COLO829 (cell line): ENCODE measurements around the gene PTPRD.

Experiments used
- DNase-seq: peaks from one replicate; pipeline ENCODE4 v3.0.0; 2012; ENCODE audit warnings: low spot score

The PTPRD gene

DNA sequence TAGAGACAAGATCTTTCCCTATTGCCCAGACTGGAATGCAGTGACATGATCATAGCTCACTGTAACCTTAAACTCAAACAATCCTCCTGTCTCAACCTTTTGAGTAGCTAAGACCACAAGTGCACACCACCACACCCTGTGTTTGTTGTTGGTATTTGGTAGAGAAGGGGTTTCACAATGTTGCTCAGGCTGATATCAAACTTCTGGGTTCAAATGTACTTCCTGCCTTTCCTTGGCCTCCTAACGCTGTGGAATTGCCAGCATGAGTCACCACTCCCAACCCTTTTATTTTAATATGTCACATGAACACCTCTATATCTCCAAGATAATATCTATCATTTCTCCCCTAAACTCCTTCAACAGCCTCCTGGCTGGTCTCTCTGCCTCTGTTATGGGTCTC lies 719.0 kb downstream of the PTPRD start:
- DNase-seq, result no peak

DNA sequence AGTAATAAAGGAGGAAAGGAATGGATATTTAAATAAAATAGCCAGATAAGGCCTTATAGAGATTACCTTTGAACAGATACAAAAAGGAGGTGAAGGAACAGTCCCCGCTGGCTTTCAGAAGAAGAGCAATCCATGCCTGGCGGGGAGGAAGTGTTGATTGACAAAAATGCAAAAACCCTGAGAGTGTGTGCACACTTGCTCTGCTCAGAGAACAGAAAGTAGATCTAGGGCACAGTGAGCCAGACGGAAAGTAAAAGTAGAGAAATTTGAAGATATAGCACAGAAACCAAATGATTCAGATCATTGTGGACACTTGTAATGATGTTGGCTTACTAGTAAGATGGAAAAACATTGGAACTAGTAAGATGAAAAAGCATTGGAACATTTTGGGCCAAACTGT lies 720.6 kb downstream of the PTPRD start:
- DNase-seq, result no peak

DNA sequence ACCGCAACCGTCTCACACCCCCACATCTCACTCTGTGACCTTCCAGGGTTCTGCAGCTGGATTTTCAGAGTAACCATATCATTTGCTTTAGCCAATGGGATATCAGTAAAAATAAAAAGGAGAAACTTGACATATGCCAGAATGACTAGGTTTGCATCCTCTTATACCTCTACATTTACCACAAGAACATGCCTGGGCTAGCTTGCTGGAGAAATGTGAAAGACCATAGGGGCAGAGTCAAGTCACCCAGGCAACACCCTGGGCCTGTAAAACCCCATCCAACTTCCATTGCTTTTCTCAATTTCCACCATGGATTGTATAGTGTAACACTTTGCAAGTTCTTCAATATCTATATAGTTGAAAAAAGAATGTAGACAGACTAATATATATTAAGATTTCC lies 731.1 kb downstream of the PTPRD start:
- DNase-seq, result no peak

DNA sequence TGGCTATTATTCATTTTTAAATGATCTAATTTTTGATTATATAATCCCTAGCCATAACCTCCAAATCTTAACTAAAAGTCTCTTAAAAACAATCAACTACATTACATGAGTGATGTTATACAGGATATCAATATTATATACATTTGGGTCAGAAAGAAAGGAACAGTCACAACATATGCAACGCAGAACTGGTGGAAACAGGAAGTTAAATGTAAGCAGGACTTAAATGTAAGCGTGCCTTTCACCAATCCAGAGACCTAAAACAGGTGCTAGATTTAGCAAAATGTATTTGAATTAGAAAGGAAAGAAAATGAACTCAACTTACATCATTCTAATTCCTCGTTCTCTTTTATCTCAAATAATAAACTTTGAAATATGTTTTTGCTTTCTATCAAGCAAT lies 738.5 kb downstream of the PTPRD start:
- DNase-seq, result no peak

DNA sequence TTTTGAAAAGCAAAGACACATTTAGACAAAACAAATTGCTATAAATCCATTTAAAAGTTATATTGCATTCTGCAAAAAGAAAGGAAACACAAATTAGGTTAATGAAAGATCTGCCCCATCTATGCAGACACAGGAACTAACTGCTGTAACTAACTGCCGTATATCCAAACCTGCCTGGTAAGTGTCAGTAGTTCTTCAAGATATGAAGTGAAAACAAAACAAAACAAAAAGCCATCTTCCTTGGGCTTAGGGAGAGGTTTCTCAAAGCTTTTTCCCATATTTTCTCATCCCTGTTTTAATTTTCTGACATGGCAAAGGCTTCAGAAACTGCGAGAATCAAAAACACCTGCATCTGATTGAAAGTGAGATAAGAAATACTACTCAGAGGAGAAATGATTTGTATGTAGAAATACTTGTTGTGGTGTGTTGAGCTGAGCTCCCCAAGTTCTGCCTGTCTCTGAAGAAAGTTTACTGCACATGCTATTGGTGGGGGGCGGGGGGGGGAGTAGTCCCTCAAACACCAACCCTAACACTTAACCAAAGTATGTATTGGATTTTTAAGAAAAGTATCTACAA lies 750.5 kb downstream of the PTPRD start:
- no peak for DNase-seq

DNA sequence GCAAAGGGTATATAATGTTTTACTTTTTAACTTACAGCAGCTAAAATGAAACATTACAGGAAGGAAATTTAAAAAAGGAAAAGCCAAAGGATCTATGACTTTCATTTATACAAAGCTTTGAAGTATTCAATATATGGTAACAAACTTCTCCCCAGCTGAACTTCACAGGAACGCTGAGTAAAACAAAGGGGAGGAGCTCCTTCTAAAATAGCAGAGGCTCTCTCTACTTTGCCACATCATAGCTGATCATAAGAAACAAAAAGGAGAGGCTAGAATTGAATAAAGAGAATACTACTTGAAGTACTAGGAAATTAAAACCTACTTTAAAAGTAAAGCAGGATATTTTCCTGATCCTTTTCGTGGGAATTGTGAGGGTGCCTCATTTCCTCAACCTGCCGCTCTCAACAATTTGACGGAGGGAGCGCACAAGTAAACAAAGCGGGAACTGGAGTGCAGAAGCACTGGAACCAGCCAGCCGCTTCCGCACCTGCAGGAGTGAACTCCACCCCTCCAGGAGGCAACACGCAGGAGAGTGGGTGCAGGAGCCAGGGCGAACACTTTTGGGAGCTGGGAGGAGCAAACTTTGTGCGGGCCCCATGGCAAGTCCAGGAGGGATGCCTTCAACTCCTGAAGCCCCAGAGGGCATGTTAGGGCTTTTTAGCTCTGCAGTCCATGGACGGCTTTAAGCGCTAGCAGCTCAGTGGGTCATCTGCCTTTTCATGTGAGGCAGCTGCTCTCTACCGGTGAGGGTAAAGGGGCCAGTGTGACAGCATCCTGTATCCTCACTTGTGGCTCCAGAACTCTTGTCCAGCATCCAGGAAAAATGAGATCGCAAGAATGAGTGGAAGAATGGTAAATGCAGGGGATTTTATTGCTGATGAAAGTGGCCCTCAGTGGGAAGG lies 757.4 kb downstream of the PTPRD start:
- DNase-seq, result no peak

DNA sequence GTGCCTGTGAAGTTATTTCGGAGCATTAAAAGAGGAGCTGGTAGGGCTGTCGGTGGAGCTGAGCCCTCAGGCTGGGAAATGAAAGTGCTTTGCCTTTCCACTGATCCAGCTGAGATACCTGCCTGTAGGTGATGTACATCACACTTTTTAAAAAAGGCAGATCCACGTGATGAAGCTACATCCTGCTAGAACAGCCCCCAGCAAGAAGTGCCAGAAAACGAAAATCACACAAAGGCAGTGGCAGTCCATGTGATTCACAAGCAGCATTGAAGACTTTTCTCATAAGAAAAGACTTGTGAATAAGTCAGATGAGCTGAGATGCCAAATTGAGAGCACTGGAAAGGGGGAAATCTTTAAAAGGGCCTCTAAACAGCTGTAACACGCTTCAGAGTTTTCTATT lies 765.1 kb downstream of the PTPRD start:
- DNase-seq, result no peak

DNA sequence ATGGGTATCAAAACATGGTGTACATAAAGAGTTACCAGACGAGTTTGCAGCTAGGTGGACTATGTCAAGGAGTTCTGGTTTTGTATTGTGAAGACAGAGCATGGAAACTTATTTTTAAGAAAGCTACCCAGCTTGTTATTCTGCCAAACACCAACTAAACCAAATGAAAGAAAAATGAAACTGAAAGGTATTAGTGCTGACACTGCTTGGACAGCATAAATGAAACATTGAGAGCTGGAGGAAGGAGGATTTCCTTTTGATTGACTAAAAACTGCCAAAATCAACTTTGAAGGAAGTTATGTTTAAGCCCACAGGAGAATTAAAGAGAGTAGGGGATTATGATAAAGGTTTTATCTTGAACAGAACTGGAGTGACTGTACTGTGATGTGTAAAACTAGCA lies 766.2 kb downstream of the PTPRD start:
- no peak for DNase-seq

DNA sequence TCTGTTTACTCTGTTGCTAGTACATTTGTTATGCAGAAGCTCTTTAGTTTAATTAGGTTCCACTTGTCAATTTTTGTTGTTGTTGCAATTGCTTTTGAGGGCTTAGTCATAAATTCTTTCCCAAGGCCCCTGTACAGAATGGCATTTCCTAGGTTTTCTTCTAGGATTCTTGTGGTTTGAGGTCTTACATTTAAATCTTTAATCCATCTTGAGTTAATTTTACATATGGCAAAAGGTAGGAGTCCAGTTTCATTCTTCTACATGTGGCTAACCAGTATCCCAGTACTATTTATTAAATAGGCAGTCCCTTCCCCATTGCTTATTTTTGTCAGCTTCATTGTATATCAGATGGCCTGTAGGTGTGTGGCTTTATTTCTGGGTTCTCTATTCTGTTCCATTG lies 792.4 kb downstream of the PTPRD start:
- DNase-seq, result no peak

DNA sequence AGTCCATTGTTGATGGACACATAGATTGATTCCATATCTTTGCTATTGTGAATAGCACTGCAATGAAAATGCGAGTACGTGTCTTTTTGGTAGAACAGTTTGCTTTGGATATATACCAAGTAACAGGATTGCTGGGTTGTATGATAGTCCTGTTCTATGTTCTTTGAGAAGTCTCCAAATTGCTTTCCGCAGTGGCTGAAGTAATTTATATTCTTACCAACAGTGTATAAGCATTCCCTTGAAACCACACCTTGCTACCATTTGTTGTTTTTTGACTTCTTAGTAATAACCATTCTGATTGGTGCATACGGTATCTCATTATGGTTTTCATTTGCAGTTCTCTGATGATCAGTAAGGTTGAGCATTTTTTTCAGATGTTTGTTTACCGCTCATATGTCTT lies 792.9 kb downstream of the PTPRD start:
- no peak for DNase-seq

DNA sequence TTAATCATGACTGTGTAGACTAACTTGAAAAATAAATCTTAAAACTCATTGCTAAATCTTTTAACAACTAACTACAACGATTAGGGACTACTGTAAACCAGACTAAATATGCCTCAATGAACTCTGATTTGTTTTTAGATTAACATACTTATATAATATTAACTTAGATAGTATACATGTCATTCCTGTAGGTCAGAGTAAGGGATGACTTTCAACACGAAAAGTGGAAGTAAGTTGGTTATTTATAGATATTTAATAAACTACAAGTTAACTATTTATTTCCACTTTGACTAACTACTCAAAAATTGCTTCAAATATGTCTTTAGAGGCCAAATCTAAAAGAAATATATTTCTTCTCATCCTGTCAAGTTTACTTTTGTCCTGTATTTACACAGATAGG lies 795.6 kb downstream of the PTPRD start:
- DNase-seq, result no peak

DNA sequence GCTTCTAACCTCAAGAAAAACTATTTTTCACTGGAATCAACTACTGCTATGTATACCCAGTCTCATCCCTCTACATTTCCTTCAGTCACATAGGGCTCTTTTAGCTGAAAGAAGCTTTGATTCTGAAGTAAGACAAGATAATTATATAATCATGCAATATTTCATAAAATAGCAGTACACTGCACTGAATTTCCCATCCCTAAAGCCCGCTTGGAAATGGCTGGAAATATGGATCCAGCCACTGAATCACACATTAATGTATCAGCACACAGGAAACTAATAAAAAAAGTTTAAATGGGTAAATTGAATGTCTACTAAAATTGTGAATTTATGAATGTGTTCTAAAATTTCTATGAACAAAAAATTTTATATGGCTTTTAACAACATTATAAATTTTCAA lies 808.7 kb downstream of the PTPRD start:
- no peak for DNase-seq

DNA sequence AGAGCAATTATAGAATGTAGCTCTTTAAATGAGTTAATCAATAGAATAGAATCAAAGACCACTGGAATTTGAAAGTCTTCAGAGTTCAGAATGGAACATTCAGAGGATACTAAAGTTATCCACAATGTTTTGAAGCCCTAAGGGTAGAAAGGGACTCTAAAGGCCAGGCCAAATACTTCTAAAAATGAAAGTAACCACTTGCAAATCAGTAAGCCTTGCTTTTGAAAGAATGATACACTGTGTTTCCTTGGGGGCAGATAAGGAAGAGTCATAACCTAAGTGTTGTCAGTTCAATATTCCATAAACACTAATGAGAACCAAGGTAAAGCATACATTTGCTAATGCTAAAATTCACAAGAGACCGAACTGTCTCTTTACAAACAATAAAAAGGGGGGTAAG lies 813.5 kb downstream of the PTPRD start:
- no peak for DNase-seq

DNA sequence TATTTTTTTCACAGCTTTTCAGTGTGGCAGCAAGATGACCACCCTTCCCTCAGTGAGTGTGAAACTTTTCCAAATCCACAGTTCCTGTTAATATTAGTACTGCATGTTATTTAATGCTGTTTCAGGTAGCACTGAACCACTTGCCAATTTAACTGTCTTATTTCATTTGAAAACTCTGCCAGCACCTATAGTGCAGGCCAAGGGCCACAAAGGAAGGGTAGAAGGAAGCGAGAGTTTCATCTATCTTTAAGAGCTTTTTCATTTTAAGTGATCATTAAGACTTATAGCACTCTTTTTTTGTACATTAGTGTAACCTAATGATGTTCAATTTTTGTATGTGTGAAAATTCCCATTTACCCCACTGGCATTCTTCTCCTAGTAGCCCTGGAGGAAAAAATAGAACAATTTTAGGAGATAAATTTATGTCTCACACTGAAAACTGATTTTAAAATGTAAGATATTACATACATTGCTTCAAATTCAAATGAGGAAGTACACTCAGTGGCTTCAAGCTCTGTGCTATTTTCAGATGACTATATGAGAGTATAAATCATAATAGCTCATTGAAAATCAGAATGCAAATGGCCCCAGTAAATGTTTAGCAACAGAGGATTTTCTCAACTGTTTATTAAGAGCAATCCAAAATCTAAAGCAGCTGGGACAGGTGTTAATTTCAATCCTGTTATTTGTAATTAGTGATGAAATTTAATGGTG lies 820.5 kb downstream of the PTPRD start:
- no peak for DNase-seq

DNA sequence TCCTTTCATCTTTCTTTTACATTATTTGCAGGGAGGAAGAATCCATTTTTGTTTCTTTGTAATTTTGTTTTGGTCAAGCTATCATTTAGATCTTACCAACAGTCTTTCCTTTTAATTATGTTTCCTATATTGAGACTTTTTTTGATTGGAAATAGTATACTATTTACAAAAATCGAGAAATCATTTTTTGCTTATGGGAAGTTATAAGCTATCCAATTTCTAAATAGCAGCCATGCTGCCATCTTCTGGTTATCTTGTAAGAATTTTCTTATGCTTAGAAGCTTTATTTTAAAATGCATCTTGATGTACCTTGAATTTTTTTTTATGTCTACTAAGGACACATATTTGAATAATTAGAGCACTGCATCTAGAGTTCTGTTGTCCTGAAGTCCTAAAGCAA lies 821.2 kb downstream of the PTPRD start:
- no peak for DNase-seq

DNA sequence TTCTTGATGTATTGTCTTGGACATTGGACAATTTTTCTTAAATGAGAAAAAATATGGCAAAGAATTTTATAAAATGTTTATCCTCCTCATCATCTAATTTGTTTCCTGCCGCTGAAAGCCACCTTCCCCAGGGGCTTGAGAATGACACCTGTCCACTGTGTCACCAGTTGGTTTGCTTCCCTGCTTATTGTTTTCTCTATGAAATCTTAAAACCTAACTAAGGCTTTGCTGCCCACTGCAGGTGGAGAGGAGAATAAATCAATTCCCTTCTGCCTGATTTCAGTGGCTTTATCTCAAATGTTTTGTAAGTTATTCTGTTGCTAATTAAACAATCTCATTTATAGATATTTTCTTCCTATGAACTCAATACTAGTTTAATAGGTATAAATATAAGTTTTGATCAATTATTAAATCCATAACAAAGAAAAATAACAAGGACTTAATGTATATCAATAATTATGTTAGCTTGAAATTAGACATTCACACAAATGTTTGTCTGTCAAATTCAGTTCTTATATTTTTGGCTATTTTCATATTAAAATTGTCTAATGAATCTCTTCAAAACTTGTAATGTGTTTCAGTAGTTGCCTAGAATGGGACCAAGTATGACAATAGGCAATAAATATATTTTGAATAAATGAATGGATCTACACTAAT lies 822.5 kb downstream of the PTPRD start:
- DNase-seq, result peak; percentile 1

DNA sequence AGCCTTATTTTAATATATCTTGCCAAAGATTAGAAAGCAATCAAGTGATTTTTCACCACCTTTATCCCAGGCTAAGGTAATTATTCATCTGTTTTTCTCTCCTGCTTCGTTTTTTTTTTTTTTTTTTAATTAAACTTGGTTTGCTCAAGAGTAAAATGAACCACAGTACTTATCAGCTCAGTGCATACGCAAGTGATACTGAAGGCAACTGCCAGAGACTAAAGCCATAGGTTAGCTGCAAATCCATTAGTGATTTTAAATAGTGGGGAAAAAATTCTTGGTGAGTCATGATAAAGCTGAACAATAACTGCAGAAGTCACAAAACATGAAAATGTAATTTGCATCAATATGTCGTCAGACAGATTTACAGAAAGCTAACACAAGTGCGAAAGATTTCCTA lies 829.1 kb downstream of the PTPRD start:
- no peak for DNase-seq

DNA sequence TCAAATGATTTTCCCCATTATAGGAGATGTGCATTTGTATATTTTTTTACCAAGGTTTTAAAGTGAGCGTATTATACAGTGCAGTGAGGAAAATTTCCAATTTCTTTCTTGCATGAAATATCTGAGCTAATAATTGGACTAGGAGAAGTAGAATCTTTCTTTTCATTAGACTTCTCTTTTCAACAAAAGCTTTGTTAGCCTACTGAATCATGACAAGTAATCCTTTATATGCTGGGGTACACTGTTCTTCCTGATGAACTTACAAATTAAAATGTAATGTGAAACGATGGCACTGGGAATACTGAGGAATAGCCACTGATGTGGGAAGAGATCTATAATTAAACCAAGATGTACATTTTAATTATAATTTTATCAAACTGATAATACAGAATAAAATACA lies 829.6 kb downstream of the PTPRD start:
- DNase-seq, result peak; percentile 1

DNA sequence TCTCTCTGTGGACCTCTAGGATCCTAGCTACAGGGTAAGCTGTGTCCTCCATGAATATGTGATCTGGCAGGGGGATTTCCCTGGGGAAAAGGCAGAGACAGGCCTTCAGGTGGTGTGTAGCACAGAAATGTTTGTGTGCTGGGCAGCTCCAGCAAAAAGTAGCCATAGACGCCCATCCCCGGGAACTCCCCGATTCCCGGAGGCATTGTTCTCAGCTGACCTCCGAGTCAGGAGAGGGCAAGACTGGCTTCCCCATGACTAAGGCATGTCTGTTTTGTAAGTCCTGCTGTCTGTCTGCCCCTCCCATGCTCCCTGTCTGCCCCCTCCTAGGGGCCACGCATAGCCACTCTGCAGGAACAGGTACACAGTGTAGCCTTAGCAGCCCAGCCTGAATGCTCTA lies 834.5 kb downstream of the PTPRD start:
- DNase-seq, result no peak

DNA sequence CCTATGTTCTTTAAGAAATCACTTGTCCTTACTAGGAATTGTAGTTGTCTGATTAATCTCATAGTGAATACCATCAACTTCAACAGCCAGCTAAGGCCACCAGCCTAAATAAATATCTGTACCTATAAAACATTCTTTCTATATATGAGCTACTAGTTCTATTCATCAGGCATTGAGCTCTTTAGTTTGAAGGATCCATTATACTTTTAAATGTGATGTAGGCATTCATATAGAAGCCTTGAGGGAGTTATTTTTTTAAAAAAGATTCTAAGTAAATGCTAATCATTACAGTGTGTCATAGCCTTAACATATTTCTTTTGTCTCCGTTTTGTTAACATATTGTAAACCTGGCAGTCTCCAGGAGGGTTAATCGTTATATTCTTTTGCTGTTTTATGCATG lies 838.3 kb downstream of the PTPRD start:
- DNase-seq, result no peak

DNA sequence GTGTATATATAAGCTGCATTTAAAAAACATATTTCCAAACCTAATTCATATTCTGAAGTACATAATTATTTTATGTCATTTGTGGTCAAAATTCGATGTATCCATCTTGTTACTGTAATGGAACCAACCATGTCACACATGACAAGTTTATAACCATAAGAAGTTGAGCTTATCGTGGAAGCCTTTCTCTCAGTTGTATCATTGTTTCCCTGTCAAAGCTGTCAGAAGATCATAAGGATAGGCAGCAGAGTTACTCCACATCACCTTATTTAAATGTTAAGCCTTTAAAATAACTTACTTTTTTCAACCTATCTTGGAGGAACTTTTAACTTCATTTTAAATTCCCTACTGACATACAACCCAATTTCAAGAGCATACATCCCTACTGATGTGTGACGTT lies 841.5 kb downstream of the PTPRD start:
- no peak for DNase-seq

DNA sequence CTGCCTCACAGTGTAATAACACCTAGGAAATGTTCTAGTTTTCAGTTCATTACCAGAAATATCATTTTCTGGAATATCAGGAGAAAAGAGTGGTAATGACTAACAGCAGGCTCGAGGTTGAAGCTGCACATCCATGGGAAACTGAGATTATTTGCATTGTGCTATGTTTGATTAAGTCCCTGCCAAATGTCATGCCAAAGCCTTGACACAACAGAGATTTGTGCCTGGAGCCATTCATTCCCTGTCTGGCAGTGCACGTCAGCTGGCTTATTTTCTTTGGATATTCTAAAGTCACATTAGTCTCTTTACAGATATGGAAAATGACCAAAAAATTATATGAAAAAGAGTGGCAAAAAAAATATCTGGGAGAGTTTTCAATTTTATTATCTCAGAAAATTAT lies 848.0 kb downstream of the PTPRD start:
- DNase-seq, result no peak

DNA sequence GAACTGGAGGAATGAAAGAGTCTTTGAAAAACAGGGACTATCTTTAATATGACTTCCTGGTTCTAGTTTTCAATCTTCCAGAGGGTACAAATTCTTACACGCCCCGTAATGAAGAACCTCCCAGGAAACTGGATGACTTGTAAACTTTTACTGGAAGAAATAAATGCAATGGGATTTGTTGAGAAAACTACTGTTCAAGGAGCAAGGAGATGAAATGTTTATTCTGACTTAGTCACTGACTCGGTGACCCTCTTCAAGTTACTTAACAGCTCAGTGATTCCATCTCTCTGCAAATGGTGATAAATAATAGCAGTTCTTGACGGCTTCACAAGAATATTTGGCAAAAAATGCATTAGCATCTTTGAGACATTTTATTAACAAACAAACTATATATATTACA lies 858.6 kb downstream of the PTPRD start:
- DNase-seq, result no peak
